Keratinocyte (primary cell): Measurements from ENCODE around the gene NID2.

Source experiments
- EZH2 ChIP-seq: IDR thresholded peaks from one replicate; pipeline ENCODE4 v1.6.1; 2012; ENCODE audit warnings: inconsistent platforms, mild to moderate bottlenecking, low read length, moderate library complexity
- TF ChIP-seq, protein P1 (sequence below), 3 experiments: IDR thresholded peaks in 1 of 3; conservative IDR thresholded peaks in 1 of 3; optimal IDR thresholded peaks in 1 of 3; 2 replicates in 2 of 3; 3 replicates in 1 of 3; pipeline versions ENCODE3 to v1.5.1; 2011; ENCODE audit warnings: low read length in 3 of 3, mild to moderate bottlenecking in 3 of 3, moderate library complexity in 2 of 3, control low read depth in 1 of 3, inconsistent platforms in 1 of 3; ENCODE audit not compliant: insufficient read depth in 2 of 3; ENCODE audit errors: extremely low read depth in 1 of 3

DNA sequence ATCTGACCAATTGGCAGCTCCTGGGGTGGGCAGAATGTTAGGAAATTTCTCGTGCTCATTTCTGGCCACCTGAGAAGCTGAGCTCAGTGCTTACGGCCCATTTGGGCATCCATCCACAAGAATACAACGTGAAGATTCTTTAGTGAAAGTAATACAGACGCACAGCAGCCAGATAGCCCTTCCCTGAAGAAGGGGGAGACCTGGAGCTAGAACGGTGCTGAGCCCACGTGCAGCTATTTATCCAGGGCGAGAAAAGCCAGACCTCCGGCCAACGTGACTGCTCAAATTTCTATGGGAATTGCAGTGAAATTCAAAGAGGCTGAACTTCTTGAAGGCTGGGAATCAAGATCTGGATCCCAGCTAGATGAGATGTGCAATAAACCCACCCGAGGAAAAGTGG lies 20.7 kb downstream of the NID2 start:
- TF ChIP-seq, protein P1, sequence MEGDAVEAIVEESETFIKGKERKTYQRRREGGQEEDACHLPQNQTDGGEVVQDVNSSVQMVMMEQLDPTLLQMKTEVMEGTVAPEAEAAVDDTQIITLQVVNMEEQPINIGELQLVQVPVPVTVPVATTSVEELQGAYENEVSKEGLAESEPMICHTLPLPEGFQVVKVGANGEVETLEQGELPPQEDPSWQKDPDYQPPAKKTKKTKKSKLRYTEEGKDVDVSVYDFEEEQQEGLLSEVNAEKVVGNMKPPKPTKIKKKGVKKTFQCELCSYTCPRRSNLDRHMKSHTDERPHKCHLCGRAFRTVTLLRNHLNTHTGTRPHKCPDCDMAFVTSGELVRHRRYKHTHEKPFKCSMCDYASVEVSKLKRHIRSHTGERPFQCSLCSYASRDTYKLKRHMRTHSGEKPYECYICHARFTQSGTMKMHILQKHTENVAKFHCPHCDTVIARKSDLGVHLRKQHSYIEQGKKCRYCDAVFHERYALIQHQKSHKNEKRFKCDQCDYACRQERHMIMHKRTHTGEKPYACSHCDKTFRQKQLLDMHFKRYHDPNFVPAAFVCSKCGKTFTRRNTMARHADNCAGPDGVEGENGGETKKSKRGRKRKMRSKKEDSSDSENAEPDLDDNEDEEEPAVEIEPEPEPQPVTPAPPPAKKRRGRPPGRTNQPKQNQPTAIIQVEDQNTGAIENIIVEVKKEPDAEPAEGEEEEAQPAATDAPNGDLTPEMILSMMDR (optimal IDR thresholded peaks at IDR 0.05 in 1 of 3, IDR thresholded peaks at IDR 0.05 in 1 of 3, conservative IDR thresholded peaks at IDR 0.05 in 1 of 3; ENCODE audit: extremely low read depth in 1 of 3, insufficient read depth in 2 of 3, low read length in 3 of 3), result no peak
- TF ChIP-seq EZH2, result no peak
